GM19467 (cell line): ENCODE data around the gene SKOR1.

Source experiments
- ATAC-seq: cut with Tn5 transposase; IDR thresholded peaks from one replicate; pipeline ENCODE4 v1.9.1; 2021; ENCODE audit warnings: mild to moderate bottlenecking, moderate library complexity; ENCODE audit not compliant: unreplicated experiment

SKOR1 gene

DNA sequence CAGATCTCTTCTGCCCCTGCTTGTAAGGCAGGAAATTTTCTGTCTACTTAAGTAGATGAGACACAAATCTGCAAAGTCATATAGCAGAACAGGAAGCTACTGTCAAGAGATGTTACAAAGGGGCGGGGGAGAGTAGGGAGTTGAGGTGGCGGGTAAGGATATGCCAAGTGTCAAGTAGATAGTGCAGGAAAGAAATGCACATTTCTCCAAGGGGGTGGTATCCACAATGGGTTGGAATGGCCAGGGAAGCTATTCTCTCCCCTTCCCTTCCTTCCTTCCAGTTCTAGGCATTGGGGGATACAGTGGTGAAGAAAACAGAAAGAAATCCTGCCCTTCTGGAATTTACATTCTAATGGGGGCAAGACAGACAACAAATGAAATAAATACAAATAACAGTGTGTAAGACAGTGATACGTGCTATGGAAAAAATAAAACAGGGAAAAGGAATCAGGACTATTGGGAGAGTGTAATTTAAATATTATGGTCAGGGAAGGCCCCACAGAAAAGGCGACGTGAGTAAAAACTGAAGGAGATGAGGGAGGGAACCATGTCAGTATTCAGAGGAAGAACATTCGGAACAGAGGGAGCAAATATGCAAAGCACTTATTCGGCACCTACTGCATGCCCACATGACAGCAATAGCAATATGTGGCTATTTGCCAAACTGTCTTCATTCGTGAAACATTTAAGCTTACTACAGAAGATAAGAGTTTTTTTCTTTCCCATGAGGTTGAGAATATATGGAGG is 57.4 kb downstream of the SKOR1 start:
- ATAC-seq = no peak

DNA sequence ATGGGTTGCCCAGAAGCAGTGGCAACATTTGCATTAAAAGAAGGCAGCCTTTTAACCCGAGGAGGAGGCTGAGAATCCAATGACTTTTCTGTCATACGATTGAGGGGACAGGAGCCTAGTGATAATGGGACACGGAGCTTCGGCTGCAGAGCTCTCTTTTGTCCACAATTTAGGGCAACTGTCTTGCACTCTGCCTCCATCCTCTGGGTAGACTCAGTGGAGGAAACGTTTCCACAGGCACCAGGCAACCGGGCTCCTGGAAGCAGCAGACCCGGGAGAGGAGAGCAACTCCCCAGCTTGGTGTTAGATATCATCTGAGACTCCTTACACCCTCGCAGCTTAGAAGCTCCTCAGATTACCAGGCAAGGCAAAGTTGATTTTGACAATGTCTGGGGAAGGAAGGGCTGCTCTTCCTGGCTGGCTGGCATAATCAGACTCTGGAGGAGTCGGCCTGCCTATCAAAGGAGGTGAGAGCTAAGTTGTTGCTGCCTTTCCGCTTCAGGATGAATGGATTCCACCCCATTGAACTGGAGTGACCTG is 58.0 kb downstream of the SKOR1 start:
- ATAC-seq = no peak

DNA sequence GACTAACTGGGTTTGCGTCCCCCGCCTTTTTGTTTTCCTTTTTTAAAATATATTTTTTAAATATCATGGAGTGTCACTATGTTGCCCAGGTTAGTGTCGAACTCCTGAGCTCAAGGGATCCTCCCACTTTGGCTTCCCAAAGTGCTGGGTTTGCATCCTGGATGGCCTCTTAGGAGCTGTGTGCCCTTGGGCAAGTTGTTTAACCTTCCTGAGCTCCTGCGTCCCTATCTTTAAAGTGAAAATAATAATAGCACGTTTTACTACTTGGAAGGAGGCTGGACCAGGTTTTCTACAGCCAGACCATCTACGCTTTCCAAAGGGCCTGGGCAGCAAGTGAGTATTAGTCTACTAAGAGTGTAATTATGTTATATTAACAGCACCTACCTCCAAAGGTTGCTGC is 58.7 kb downstream of the SKOR1 start:
- no peak for ATAC-seq
